ENCODE data around the gene PAAF1.

The PAAF1 gene

GRCh38 chr11:73972620-73973449 lies 96.0 kb downstream of the PAAF1 start:
- DNase-seq (ENCODE audit: low spot score), result no peak

- no peak for DNase-seq (ENCODE audit: low spot score)
Observed at GRCh38 chr11:73974604-73975478, 98.0 kb downstream of the PAAF1 start.

GRCh38 chr11:73975479-73975757 lies 98.6 kb downstream of the PAAF1 start:
- DNase-seq (ENCODE audit: low spot score), result no peak

GRCh38 chr11:73976451-73977151 lies 99.8 kb downstream of the PAAF1 start:
- DNase-seq (ENCODE audit: low spot score), result no peak

- no peak for DNase-seq (ENCODE audit: low spot score)
Observed at GRCh38 chr11:73977856-73978519, 101.2 kb downstream of the PAAF1 start.

GRCh38 chr11:73978576-73979086 lies 101.8 kb downstream of the PAAF1 start:
- no peak for DNase-seq (ENCODE audit: low spot score)

GRCh38 chr11:73980001-73980961 lies 103.5 kb downstream of the PAAF1 start:
- DNase-seq (ENCODE audit: low spot score), result peak; percentile 35

All from hepatic stellate cell (primary cell).